ENCODE results near the gene MPO.

MPO gene

GRCh38 chr17:58269557-58270291, 11.0 kb downstream of the MPO start:
- no peaks in the 10 kb centered on the region for H3K36me3 ChIP-seq (ENCODE audit: control insufficient read depth in 1 of 2, insufficient read depth in 2 of 2, low read length in 2 of 2)
- no peaks in the 10 kb centered on the region for H3K9me3 ChIP-seq (ENCODE audit: control insufficient read depth in 1 of 2, low read length in 2 of 2)
- H3K27me3 ChIP-seq (ENCODE audit: control insufficient read depth in 1 of 2, insufficient read depth in 2 of 2, low read length in 2 of 2) = peaks cover 0 to 5% of the 10 kb centered on the region in 2 donors
- H3K4me1 ChIP-seq (ENCODE audit: control insufficient read depth in 1 of 2, insufficient read depth in 2 of 2, low read length in 2 of 2) = no peaks in the 10 kb centered on the region
- H3K9ac ChIP-seq (ENCODE audit: low read depth in 1 of 2, low read length in 2 of 2) = no peak overlapping the region
- H3K27ac ChIP-seq (ENCODE audit: low read depth, low read length) = no peak overlapping the region
- no peak overlapping the region for H3K4me3 ChIP-seq (ENCODE audit: low read depth in 1 of 2, low read length in 2 of 2)

GRCh38 chr17:58268774-58269556, 11.8 kb downstream of the MPO start:
- Histone ChIP-seq H3K36me3 (ENCODE audit: control insufficient read depth in 1 of 2, insufficient read depth in 2 of 2, low read length in 2 of 2) (no peaks in the 10 kb centered on the region), H3K27me3 (ENCODE audit: control insufficient read depth in 1 of 2, insufficient read depth in 2 of 2, low read length in 2 of 2) (peaks cover 0 to 5% of the 10 kb centered on the region in 2 donors), H3K27ac (ENCODE audit: low read depth, low read length) (no peak overlapping the region), H3K9ac (ENCODE audit: low read depth in 1 of 2, low read length in 2 of 2) (no peak overlapping the region), H3K4me1 (ENCODE audit: control insufficient read depth in 1 of 2, insufficient read depth in 2 of 2, low read length in 2 of 2) (no peaks in the 10 kb centered on the region), H3K9me3 (ENCODE audit: control insufficient read depth in 1 of 2, low read length in 2 of 2) (no peaks in the 10 kb centered on the region), H3K4me3 (ENCODE audit: low read depth in 1 of 2, low read length in 2 of 2) (no peak overlapping the region)

- Histone ChIP-seq H3K27me3 (ENCODE audit: control insufficient read depth in 1 of 2, insufficient read depth in 2 of 2, low read length in 2 of 2) (peaks cover 0 to 9% of the 10 kb centered on the region in 2 donors), H3K9ac (ENCODE audit: low read depth in 1 of 2, low read length in 2 of 2) (no peak overlapping the region), H3K4me3 (ENCODE audit: low read depth in 1 of 2, low read length in 2 of 2) (no peak overlapping the region)
These were observed 12.4 kb downstream of the MPO start for GRCh38 chr17:58268326-58268725.

GRCh38 chr17:58267347-58268324, 13.1 kb downstream of the MPO start:
- H3K9me3 ChIP-seq (ENCODE audit: control insufficient read depth in 1 of 2, low read length in 2 of 2) = no peaks in the 10 kb centered on the region
- no peak overlapping the region for H3K27ac ChIP-seq (ENCODE audit: low read depth, low read length)
- peaks cover 0 to 12% of the 10 kb centered on the region in 2 donors for H3K27me3 ChIP-seq (ENCODE audit: control insufficient read depth in 1 of 2, insufficient read depth in 2 of 2, low read length in 2 of 2)
- H3K4me3 ChIP-seq (ENCODE audit: low read depth in 1 of 2, low read length in 2 of 2) = no peak overlapping the region
- no peaks in the 10 kb centered on the region for H3K36me3 ChIP-seq (ENCODE audit: control insufficient read depth in 1 of 2, insufficient read depth in 2 of 2, low read length in 2 of 2)
- H3K4me1 ChIP-seq (ENCODE audit: control insufficient read depth in 1 of 2, insufficient read depth in 2 of 2, low read length in 2 of 2) = no peaks in the 10 kb centered on the region
- H3K9ac ChIP-seq (ENCODE audit: low read depth in 1 of 2, low read length in 2 of 2) = no peak overlapping the region

More at GRCh38 chr17:58268326-58268725, 12.4 kb downstream of the MPO start:
- H3K36me3 ChIP-seq (ENCODE audit: control insufficient read depth in 1 of 2, insufficient read depth in 2 of 2, low read length in 2 of 2) = no peaks in the 10 kb centered on the region
- no peaks in the 10 kb centered on the region for H3K9me3 ChIP-seq (ENCODE audit: control insufficient read depth in 1 of 2, low read length in 2 of 2)
- H3K4me1 ChIP-seq (ENCODE audit: control insufficient read depth in 1 of 2, insufficient read depth in 2 of 2, low read length in 2 of 2) = no peaks in the 10 kb centered on the region
- no peak overlapping the region for H3K27ac ChIP-seq (ENCODE audit: low read depth, low read length)

- Histone ChIP-seq H3K27ac (ENCODE audit: low read depth, low read length) (no peak overlapping the region), H3K4me1 (ENCODE audit: control insufficient read depth in 1 of 2, insufficient read depth in 2 of 2, low read length in 2 of 2) (no peaks in the 10 kb centered on the region), H3K27me3 (ENCODE audit: control insufficient read depth in 1 of 2, insufficient read depth in 2 of 2, low read length in 2 of 2) (peaks cover 1 to 15% of the 10 kb centered on the region in 2 donors), H3K36me3 (ENCODE audit: control insufficient read depth in 1 of 2, insufficient read depth in 2 of 2, low read length in 2 of 2) (no peaks in the 10 kb centered on the region), H3K9me3 (ENCODE audit: control insufficient read depth in 1 of 2, low read length in 2 of 2) (no peaks in the 10 kb centered on the region), H3K9ac (ENCODE audit: low read depth in 1 of 2, low read length in 2 of 2) (no peak overlapping the region), H3K4me3 (ENCODE audit: low read depth in 1 of 2, low read length in 2 of 2) (no peak overlapping the region)
These were observed 14.5 kb downstream of the MPO start for GRCh38 chr17:58265902-58266875.

GRCh38 chr17:58265271-58265670, 15.5 kb downstream of the MPO start:
- Histone ChIP-seq H3K9me3 (ENCODE audit: control insufficient read depth in 1 of 2, low read length in 2 of 2) (no peaks in the 10 kb centered on the region), H3K4me3 (ENCODE audit: low read depth in 1 of 2, low read length in 2 of 2) (no peak overlapping the region)

GRCh38 chr17:58264407-58265103, 16.2 kb downstream of the MPO start:
- no peak overlapping the region for H3K9ac ChIP-seq (ENCODE audit: low read depth in 1 of 2, low read length in 2 of 2)
- H3K9me3 ChIP-seq (ENCODE audit: control insufficient read depth in 1 of 2, low read length in 2 of 2) = no peaks in the 10 kb centered on the region
- peaks cover 5 to 18% of the 10 kb centered on the region in 2 donors for H3K27me3 ChIP-seq (ENCODE audit: control insufficient read depth in 1 of 2, insufficient read depth in 2 of 2, low read length in 2 of 2)
- no peak overlapping the region for H3K27ac ChIP-seq (ENCODE audit: low read depth, low read length)
- no peaks in the 10 kb centered on the region for H3K36me3 ChIP-seq (ENCODE audit: control insufficient read depth in 1 of 2, insufficient read depth in 2 of 2, low read length in 2 of 2)
- H3K4me3 ChIP-seq (ENCODE audit: low read depth in 1 of 2, low read length in 2 of 2) = no peak overlapping the region
- no peaks in the 10 kb centered on the region for H3K4me1 ChIP-seq (ENCODE audit: control insufficient read depth in 1 of 2, insufficient read depth in 2 of 2, low read length in 2 of 2)

More at GRCh38 chr17:58265271-58265670, 15.5 kb downstream of the MPO start:
- H3K27ac ChIP-seq (ENCODE audit: low read depth, low read length) = no peak overlapping the region
- H3K36me3 ChIP-seq (ENCODE audit: control insufficient read depth in 1 of 2, insufficient read depth in 2 of 2, low read length in 2 of 2) = no peaks in the 10 kb centered on the region
- peaks cover 5 to 18% of the 10 kb centered on the region in 2 donors for H3K27me3 ChIP-seq (ENCODE audit: control insufficient read depth in 1 of 2, insufficient read depth in 2 of 2, low read length in 2 of 2)
- H3K9ac ChIP-seq (ENCODE audit: low read depth in 1 of 2, low read length in 2 of 2) = no peak overlapping the region
- no peaks in the 10 kb centered on the region for H3K4me1 ChIP-seq (ENCODE audit: control insufficient read depth in 1 of 2, insufficient read depth in 2 of 2, low read length in 2 of 2)

- Histone ChIP-seq H3K36me3 (ENCODE audit: control insufficient read depth in 1 of 2, insufficient read depth in 2 of 2, low read length in 2 of 2) (no peaks in the 10 kb centered on the region), H3K9me3 (ENCODE audit: control insufficient read depth in 1 of 2, low read length in 2 of 2) (no peaks in the 10 kb centered on the region), H3K9ac (ENCODE audit: low read depth in 1 of 2, low read length in 2 of 2) (no peak overlapping the region), H3K4me3 (ENCODE audit: low read depth in 1 of 2, low read length in 2 of 2) (no peak overlapping the region), H3K27me3 (ENCODE audit: control insufficient read depth in 1 of 2, insufficient read depth in 2 of 2, low read length in 2 of 2) (peaks cover 5 to 18% of the 10 kb centered on the region in 2 donors), H3K4me1 (ENCODE audit: control insufficient read depth in 1 of 2, insufficient read depth in 2 of 2, low read length in 2 of 2) (no peaks in the 10 kb centered on the region), H3K27ac (ENCODE audit: low read depth, low read length) (no peak overlapping the region)
These were observed 17.0 kb downstream of the MPO start for GRCh38 chr17:58263773-58264172.

All from duodenal mucosa (tissue), 2 donors.